Osteocyte (in vitro differentiated cells): ENCODE measurements around the gene TMEM235. TPM values are rescaled to one million over a fixed set of nuclear protein-coding genes. Genes with fewer than 3 reads are reported as not detected.
"Not testable (repeated sequence)": the region's sequence is repeated elsewhere in the genome, so short reads cannot be mapped to it uniquely, and the experiment has no call there.

ENCODE experiments used
- DNase-seq: peaks from one replicate; pipeline ENCODE4 v3.0.0; 2021; ENCODE audit warnings: mixed read lengths; ENCODE audit not compliant: unreplicated experiment; ENCODE audit errors: extremely low spot score
- H3K27ac Mint-ChIP-seq: one replicate; pipeline ENCODE4 v1.8.0; 2021; ENCODE audit warnings: mild to moderate bottlenecking, mixed read lengths; ENCODE audit not compliant: unreplicated experiment
- H3K27me3 Mint-ChIP-seq: one replicate; pipeline ENCODE4 v1.8.0; 2021; ENCODE audit warnings: mixed read lengths; ENCODE audit not compliant: unreplicated experiment
- H3K36me3 Mint-ChIP-seq: one replicate; pipeline ENCODE4 v1.8.0; 2021; ENCODE audit warnings: mixed read lengths; ENCODE audit not compliant: unreplicated experiment
- H3K4me1 Mint-ChIP-seq: one replicate; pipeline ENCODE4 v1.8.0; 2021; ENCODE audit warnings: mixed read lengths; ENCODE audit not compliant: unreplicated experiment
- H3K4me3 Mint-ChIP-seq: one replicate; pipeline ENCODE4 v1.8.0; 2021; ENCODE audit warnings: mild to moderate bottlenecking, moderate library complexity, mixed read lengths; ENCODE audit not compliant: unreplicated experiment
- H3K9me3 Mint-ChIP-seq: one replicate; pipeline ENCODE4 v1.8.0; 2021; ENCODE audit warnings: mixed read lengths; ENCODE audit not compliant: unreplicated experiment
- total RNA-seq: library from RNA; stranded (reverse); gene quantifications from 2 replicates; pipeline ENCODE4 v1.2.1, GENCODE V29; 2021
- TF ChIP-seq, protein P1 (sequence below): fragments of 200-600 bp; sonication (generic); IDR thresholded peaks from 2 replicates; pipeline ENCODE4 v1.5.0; 2021; ENCODE audit warnings: antibody characterized with exemption, mild to moderate bottlenecking, moderate library complexity

TMEM235 gene
- total RNA-seq, 1 donor from 2014 or later = not detected

DNA sequence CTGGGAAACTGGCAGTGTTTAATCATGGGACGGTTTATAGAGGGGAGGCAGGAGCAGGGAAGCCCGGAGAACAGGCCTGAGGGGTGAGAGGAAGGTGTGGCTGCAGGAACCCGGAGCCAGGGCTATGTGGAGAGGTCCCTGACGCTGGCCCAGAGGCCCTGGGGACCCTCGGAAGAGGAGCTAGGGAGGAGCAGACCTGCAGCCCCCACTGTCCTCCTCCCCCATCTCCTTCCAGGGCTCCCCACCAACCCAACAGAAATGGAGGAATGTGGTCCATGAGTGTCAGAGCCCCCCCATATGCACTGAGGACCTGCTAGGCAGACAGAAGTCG lies 20.3 kb downstream of the TMEM235 start:
- no peaks in the 10 kb centered on the region for H3K27me3 Mint-ChIP-seq
- H3K9me3 Mint-ChIP-seq = no peaks in the 10 kb centered on the region
- TF ChIP-seq, protein P1, sequence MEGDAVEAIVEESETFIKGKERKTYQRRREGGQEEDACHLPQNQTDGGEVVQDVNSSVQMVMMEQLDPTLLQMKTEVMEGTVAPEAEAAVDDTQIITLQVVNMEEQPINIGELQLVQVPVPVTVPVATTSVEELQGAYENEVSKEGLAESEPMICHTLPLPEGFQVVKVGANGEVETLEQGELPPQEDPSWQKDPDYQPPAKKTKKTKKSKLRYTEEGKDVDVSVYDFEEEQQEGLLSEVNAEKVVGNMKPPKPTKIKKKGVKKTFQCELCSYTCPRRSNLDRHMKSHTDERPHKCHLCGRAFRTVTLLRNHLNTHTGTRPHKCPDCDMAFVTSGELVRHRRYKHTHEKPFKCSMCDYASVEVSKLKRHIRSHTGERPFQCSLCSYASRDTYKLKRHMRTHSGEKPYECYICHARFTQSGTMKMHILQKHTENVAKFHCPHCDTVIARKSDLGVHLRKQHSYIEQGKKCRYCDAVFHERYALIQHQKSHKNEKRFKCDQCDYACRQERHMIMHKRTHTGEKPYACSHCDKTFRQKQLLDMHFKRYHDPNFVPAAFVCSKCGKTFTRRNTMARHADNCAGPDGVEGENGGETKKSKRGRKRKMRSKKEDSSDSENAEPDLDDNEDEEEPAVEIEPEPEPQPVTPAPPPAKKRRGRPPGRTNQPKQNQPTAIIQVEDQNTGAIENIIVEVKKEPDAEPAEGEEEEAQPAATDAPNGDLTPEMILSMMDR = no peak
- H3K27ac Mint-ChIP-seq = no peak overlapping the region
- no peak for DNase-seq
- H3K36me3 Mint-ChIP-seq = no peaks in the 10 kb centered on the region
- H3K4me1 Mint-ChIP-seq = peaks cover 10% of the 10 kb centered on the region
- no peak overlapping the region for H3K4me3 Mint-ChIP-seq

DNA sequence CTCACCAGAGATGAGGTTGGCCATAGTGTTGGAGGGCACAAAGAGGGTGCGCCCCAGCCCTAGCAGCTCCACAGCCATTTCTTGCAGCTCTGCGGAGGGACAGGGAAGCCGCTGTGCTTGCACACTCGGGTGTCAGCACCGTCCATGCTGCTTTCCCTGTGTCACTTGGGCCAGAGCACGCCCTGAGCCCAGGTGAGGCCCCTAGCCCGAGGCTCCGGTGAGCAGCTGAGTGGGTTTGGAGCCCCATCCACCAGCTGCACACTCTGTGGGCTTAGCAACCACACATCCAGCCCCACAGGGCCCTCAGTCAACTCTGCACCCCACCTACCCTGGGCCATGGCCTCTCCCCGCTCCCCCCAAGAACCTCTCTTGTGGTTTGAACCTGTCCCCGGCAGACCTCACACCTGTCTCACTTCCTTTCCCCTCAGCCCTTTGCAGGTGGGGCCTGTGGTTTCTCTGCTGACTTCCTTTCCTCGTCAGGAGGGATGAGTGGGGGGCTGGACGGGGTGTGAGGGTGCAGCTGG lies 20.7 kb downstream of the TMEM235 start:
- H3K4me3 Mint-ChIP-seq = no peak overlapping the region
- DNase-seq = no peak
- H3K4me1 Mint-ChIP-seq = peaks cover 10% of the 10 kb centered on the region
- no peaks in the 10 kb centered on the region for H3K9me3 Mint-ChIP-seq
- TF ChIP-seq, protein P1 = no peak
- H3K36me3 Mint-ChIP-seq = no peaks in the 10 kb centered on the region
- no peak overlapping the region for H3K27ac Mint-ChIP-seq
- no peaks in the 10 kb centered on the region for H3K27me3 Mint-ChIP-seq

DNA sequence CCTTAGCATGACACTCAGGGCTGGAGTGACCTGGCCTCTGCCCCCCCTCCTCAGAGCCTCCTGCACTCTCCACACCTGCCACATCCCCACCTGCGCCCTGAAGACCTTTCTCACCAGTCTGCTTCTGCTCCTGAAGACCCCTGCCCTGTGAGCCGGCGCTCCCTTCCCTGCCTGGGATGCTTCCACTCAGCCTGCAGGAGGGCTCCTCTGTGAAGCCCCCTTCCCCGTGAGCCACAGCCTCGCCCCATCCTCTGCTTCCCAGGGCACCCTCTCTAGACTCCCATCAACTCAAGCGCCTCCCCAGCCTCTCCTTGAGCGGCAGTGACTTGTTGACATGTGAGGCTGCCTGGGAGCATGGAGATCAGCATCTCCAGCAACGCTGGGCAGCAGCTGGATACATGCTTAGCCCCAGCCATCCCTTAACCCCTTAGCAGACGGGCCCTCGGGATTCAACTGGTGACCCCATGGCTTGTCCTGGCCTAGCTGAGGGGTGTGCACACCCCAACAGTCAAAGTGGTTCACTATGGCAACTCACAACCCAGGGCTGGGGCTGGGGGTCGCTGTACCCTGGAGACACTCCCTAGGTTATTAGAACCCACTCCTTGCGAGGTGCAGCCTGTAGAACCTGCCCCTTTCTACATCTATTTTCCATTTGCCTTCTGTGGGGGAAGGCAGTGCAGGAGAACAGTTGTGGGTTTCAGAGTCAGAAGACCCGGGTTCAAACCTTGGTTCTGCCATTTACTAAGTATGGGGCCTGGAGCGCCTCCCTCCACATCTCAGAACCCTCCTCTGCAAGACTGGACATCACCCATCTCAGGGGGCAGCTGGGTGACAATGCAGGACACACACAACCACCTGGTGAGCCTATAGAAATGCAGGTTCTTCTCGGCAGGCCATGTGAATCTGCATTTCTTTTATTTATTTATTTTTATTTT lies 21.5 kb downstream of the TMEM235 start:
- Mint-ChIP-seq H3K27me3 (no peaks in the 10 kb centered on the region), H3K4me3 (peak overlapping the region; percentile 65), H3K36me3 (no peaks in the 10 kb centered on the region), H3K9me3 (no peaks in the 10 kb centered on the region), H3K27ac (no peak overlapping the region), H3K4me1 (peaks cover 13% of the 10 kb centered on the region)
- no peak for DNase-seq
- TF ChIP-seq, protein P1 = no peak

DNA sequence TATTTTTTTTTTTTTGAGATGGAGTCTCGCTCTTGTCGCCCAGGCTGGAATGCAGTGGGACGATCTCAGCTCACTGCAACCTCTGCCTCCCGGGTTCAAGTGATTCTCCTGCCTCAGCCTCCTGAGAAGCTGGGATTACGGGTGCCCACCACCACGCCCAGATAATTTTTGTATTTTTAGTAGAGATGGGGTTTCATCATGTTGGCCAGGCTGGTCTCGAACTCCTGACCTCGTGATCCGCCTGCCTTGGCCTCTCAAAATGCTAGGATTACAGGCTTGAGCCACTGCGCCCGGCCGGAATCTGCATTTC lies 22.2 kb downstream of the TMEM235 start:
- H3K9me3 Mint-ChIP-seq, H3K27me3 Mint-ChIP-seq, H3K36me3 Mint-ChIP-seq, DNase-seq, H3K27ac Mint-ChIP-seq: not testable (repeated sequence)
- Mint-ChIP-seq H3K4me3 (peak overlapping the region; percentile 73), H3K4me1 (peaks cover 16% of the 10 kb centered on the region)

DNA sequence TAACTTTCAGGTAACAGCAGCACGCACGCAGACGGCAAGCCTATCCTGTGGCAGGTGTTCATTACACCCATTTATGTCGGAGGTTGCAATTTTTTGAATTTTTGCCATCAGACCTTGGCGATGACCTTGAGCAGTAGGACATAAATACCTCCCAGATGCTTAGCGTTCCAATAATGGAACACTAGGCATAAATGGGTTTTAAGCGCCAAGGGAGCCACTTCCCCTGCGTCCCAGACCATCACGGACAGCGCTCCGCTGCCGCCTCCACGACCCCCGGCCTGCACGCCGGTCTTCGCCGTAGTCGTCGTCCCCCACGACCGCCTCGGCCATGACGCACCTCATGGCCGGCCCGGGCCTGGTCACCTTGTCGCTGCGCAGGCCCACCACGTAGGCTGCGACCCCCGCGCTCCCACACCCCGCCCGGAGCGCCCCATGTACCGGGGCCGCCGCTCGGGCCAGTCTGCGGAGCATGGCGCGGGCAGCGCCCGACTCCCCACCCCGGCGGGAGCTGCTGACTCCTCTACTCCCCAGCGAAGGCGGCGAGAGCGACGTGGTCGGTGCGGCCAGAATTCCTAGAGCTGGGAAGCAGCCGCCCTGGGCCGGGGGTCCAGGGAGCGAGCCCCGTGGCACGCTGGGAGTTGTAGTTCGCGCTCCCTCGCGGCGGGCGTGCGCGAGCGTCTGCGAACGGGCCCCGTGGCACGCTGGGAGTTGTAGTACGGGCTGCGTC lies 22.7 kb downstream of the TMEM235 start:
- Mint-ChIP-seq H3K9me3 (no peaks in the 10 kb centered on the region), H3K27ac (no peak overlapping the region), H3K27me3 (no peaks in the 10 kb centered on the region), H3K36me3 (no peaks in the 10 kb centered on the region), H3K4me3 (peak overlapping the region; percentile 73), H3K4me1 (peaks cover 16% of the 10 kb centered on the region)
- peak; percentile 94 for DNase-seq
- TF ChIP-seq, protein P1 = no peak
